ENCODE data around the gene PLCL1. TPM values are rescaled to one million over a fixed set of nuclear protein-coding genes. Genes with fewer than 3 reads are reported as not detected.

Gene PLCL1
- total and polyA plus RNA-seq, 2 donors from 2014 or later = 13.6 to 14.7 TPM

- TF ChIP-seq CTCF (IDR thresholded peaks at IDR 0.05; ENCODE audit: borderline replicate concordance, extremely low read depth, insufficient read depth) = no peak
- intact Hi-C loops (cut with DNase I) = no loop called here
- Histone ChIP-seq H3K27me3 (ENCODE audit: control insufficient read depth, insufficient read depth, low read length) (no peaks in the 10 kb centered on the region), H3K4me3 (ENCODE audit: low read length in 3 of 3) (no peak overlapping the region), H3K9ac (ENCODE audit: low read length in 3 of 3) (no peak overlapping the region), H3K36me3 (ENCODE audit: control insufficient read depth in 2 of 3, insufficient read depth in 3 of 3, low read length in 3 of 3) (no peaks in the 10 kb centered on the region), H3K9me3 (ENCODE audit: control insufficient read depth in 2 of 3, insufficient read depth in 1 of 3, low read length in 3 of 3) (no peaks in the 10 kb centered on the region), H3K4me1 (ENCODE audit: control insufficient read depth in 2 of 3, insufficient read depth in 2 of 3, low read depth in 1 of 3, low read length in 3 of 3) (no peaks in the 10 kb centered on the region), H3K27ac (ENCODE audit: low read depth in 2 of 2, low read length in 2 of 2) (no peak overlapping the region)
- FAIRE-seq = no peak
- no peak for DNase-seq
These were observed 63.8 kb downstream of the PLCL1 start for GRCh38 chr2:197868206-197868605.

GRCh38 chr2:197869041-197869440, 64.6 kb downstream of the PLCL1 start:
- Histone ChIP-seq H3K27me3 (ENCODE audit: control insufficient read depth, insufficient read depth, low read length) (no peaks in the 10 kb centered on the region), H3K9ac (ENCODE audit: low read length in 3 of 3) (no peak overlapping the region), H3K4me3 (ENCODE audit: low read length in 3 of 3) (no peak overlapping the region), H3K36me3 (ENCODE audit: control insufficient read depth in 2 of 3, insufficient read depth in 3 of 3, low read length in 3 of 3) (no peaks in the 10 kb centered on the region), H3K9me3 (ENCODE audit: control insufficient read depth in 2 of 3, insufficient read depth in 1 of 3, low read length in 3 of 3) (no peaks in the 10 kb centered on the region), H3K27ac (ENCODE audit: low read depth in 2 of 2, low read length in 2 of 2) (no peak overlapping the region), H3K4me1 (ENCODE audit: control insufficient read depth in 2 of 3, insufficient read depth in 2 of 3, low read depth in 1 of 3, low read length in 3 of 3) (no peaks in the 10 kb centered on the region)
- FAIRE-seq (no peak), DNase-seq (no peak)
- TF ChIP-seq CTCF (IDR thresholded peaks at IDR 0.05; ENCODE audit: borderline replicate concordance, extremely low read depth, insufficient read depth) = no peak
- intact Hi-C loops (cut with DNase I) = no loop called here

GRCh38 chr2:197869501-197870111, 65.2 kb downstream of the PLCL1 start:
- DNase-seq (no peak), FAIRE-seq (no peak)
- intact Hi-C loops (cut with DNase I) = no loop called here
- no peak overlapping the region for H3K9ac ChIP-seq (ENCODE audit: low read length in 3 of 3)
- H3K27ac ChIP-seq (ENCODE audit: low read depth in 2 of 2, low read length in 2 of 2) = no peak overlapping the region
- no peak for TF ChIP-seq CTCF (IDR thresholded peaks at IDR 0.05; ENCODE audit: borderline replicate concordance, extremely low read depth, insufficient read depth)
- no peaks in the 10 kb centered on the region for H3K36me3 ChIP-seq (ENCODE audit: control insufficient read depth in 2 of 3, insufficient read depth in 3 of 3, low read length in 3 of 3)
- no peaks in the 10 kb centered on the region for H3K9me3 ChIP-seq (ENCODE audit: control insufficient read depth in 2 of 3, insufficient read depth in 1 of 3, low read length in 3 of 3)
- no peaks in the 10 kb centered on the region for H3K27me3 ChIP-seq (ENCODE audit: control insufficient read depth, insufficient read depth, low read length)
- no peak overlapping the region for H3K4me3 ChIP-seq (ENCODE audit: low read length in 3 of 3)
- H3K4me1 ChIP-seq (ENCODE audit: control insufficient read depth in 2 of 3, insufficient read depth in 2 of 3, low read depth in 1 of 3, low read length in 3 of 3) = no peaks in the 10 kb centered on the region

GRCh38 chr2:197870137-197870536, 65.7 kb downstream of the PLCL1 start:
- H3K27me3 ChIP-seq (ENCODE audit: control insufficient read depth, insufficient read depth, low read length) = no peaks in the 10 kb centered on the region
- H3K36me3 ChIP-seq (ENCODE audit: control insufficient read depth in 2 of 3, insufficient read depth in 3 of 3, low read length in 3 of 3) = no peaks in the 10 kb centered on the region
- no peak overlapping the region for H3K9ac ChIP-seq (ENCODE audit: low read length in 3 of 3)
- intact Hi-C loops (cut with DNase I) = no loop called here
- no peak overlapping the region for H3K4me3 ChIP-seq (ENCODE audit: low read length in 3 of 3)
- no peak overlapping the region for H3K27ac ChIP-seq (ENCODE audit: low read depth in 2 of 2, low read length in 2 of 2)
- no peak for TF ChIP-seq CTCF (IDR thresholded peaks at IDR 0.05; ENCODE audit: borderline replicate concordance, extremely low read depth, insufficient read depth)
- DNase-seq = no peak
- no peaks in the 10 kb centered on the region for H3K4me1 ChIP-seq (ENCODE audit: control insufficient read depth in 2 of 3, insufficient read depth in 2 of 3, low read depth in 1 of 3, low read length in 3 of 3)
- FAIRE-seq = no peak
- H3K9me3 ChIP-seq (ENCODE audit: control insufficient read depth in 2 of 3, insufficient read depth in 1 of 3, low read length in 3 of 3) = no peaks in the 10 kb centered on the region

Measured in kidney (tissue), 14 donors.